Activated naive CD4-positive, alpha-beta T cell treated with anti-CD3 and anti-CD28 coated beads, Interleukin-2, amount 10 ng/mL, durations not matched to agents 7 days and 5 days (primary cell): ENCODE results near the gene FCHSD2.

Source experiments
- CTCF ChIA-PET: fragments of 350-600 bp; sonication (Branson Sonifier 250); formaldehyde crosslinking; loops from one replicate; lab custom pipeline; 2021; ENCODE audit warnings: antibody characterized with exemption; lab: Charles Lee
- DNase-seq: peaks from one replicate; pipeline ENCODE4 v3.0.0-alpha.2; 2020
- H3K27ac Mint-ChIP-seq: one replicate; pipeline ENCODE4 v1.8.0; 2021; ENCODE audit warnings: mild to moderate bottlenecking, moderate library complexity, mixed read lengths
- H3K27me3 Mint-ChIP-seq: one replicate; pipeline ENCODE4 v1.8.0; 2021; ENCODE audit warnings: mild to moderate bottlenecking, mixed read lengths
- H3K36me3 Mint-ChIP-seq: one replicate; pipeline ENCODE4 v1.8.0; 2021; ENCODE audit warnings: mixed read lengths
- H3K4me1 Mint-ChIP-seq: one replicate; pipeline ENCODE4 v1.8.0; 2021; ENCODE audit warnings: mixed read lengths
- H3K4me3 Mint-ChIP-seq: one replicate; pipeline ENCODE4 v1.8.0; 2021; ENCODE audit warnings: mild to moderate bottlenecking, moderate library complexity, mixed read lengths
- H3K9me3 Mint-ChIP-seq: one replicate; pipeline ENCODE4 v1.8.0; 2021; ENCODE audit warnings: mixed read lengths

FCHSD2 gene

GRCh38 chr11:72974487-72975205 lies 167.5 kb downstream of the FCHSD2 start:
- CTCF ChIA-PET, result no interaction called here
- H3K36me3 Mint-ChIP-seq, result peaks cover 48% of the 10 kb centered on the region

GRCh38 chr11:72972496-72973128 lies 169.5 kb downstream of the FCHSD2 start:
- no peaks in the 10 kb centered on the region for H3K27me3 Mint-ChIP-seq

More at GRCh38 chr11:72974487-72975205, 167.5 kb downstream of the FCHSD2 start:
- Mint-ChIP-seq H3K9me3 (peaks cover 12% of the 10 kb centered on the region), H3K4me1 (peaks cover 12% of the 10 kb centered on the region), H3K27ac (no peak overlapping the region), H3K4me3 (no peak overlapping the region), H3K27me3 (no peaks in the 10 kb centered on the region)
- DNase-seq, result no peak

GRCh38 chr11:72971192-72971967 lies 170.7 kb downstream of the FCHSD2 start:
- Mint-ChIP-seq H3K4me3 (no peak overlapping the region), H3K9me3 (peaks cover 2% of the 10 kb centered on the region), H3K27ac (no peak overlapping the region), H3K4me1 (peaks cover 24% of the 10 kb centered on the region), H3K36me3 (peaks cover 39% of the 10 kb centered on the region), H3K27me3 (no peaks in the 10 kb centered on the region)
- CTCF ChIA-PET, result no interaction called here
- no peak for DNase-seq

More at GRCh38 chr11:72972496-72973128, 169.5 kb downstream of the FCHSD2 start:
- peaks cover 8% of the 10 kb centered on the region for H3K9me3 Mint-ChIP-seq
- CTCF ChIA-PET, result no interaction called here
- no peak overlapping the region for H3K27ac Mint-ChIP-seq
- DNase-seq, result no peak
- no peak overlapping the region for H3K4me3 Mint-ChIP-seq
- H3K36me3 Mint-ChIP-seq, result peaks cover 46% of the 10 kb centered on the region
- H3K4me1 Mint-ChIP-seq, result peaks cover 24% of the 10 kb centered on the region

GRCh38 chr11:72970557-72971118 lies 171.5 kb downstream of the FCHSD2 start:
- Mint-ChIP-seq H3K4me1 (peaks cover 28% of the 10 kb centered on the region), H3K27me3 (no peaks in the 10 kb centered on the region)

GRCh38 chr11:72969894-72970335 lies 172.2 kb downstream of the FCHSD2 start:
- no peaks in the 10 kb centered on the region for H3K27me3 Mint-ChIP-seq

More at GRCh38 chr11:72970557-72971118, 171.5 kb downstream of the FCHSD2 start:
- CTCF ChIA-PET, result no interaction called here
- no peaks in the 10 kb centered on the region for H3K9me3 Mint-ChIP-seq
- peaks cover 40% of the 10 kb centered on the region for H3K36me3 Mint-ChIP-seq
- no peak overlapping the region for H3K4me3 Mint-ChIP-seq
- DNase-seq, result no peak
- H3K27ac Mint-ChIP-seq, result peak overlapping the region; percentile 29

GRCh38 chr11:72968390-72968789 lies 173.7 kb downstream of the FCHSD2 start:
- peaks cover 36% of the 10 kb centered on the region for H3K4me1 Mint-ChIP-seq
- DNase-seq, result no peak
- H3K9me3 Mint-ChIP-seq, result no peaks in the 10 kb centered on the region
- no peak overlapping the region for H3K27ac Mint-ChIP-seq
- peaks cover 35% of the 10 kb centered on the region for H3K36me3 Mint-ChIP-seq
- CTCF ChIA-PET, result no interaction called here
- no peak overlapping the region for H3K4me3 Mint-ChIP-seq
- H3K27me3 Mint-ChIP-seq, result no peaks in the 10 kb centered on the region

More at GRCh38 chr11:72969894-72970335, 172.2 kb downstream of the FCHSD2 start:
- CTCF ChIA-PET, result no interaction called here
- Mint-ChIP-seq H3K4me1 (peaks cover 34% of the 10 kb centered on the region), H3K9me3 (no peaks in the 10 kb centered on the region), H3K4me3 (no peak overlapping the region), H3K36me3 (peaks cover 40% of the 10 kb centered on the region), H3K27ac (peak overlapping the region; percentile 49)
- no peak for DNase-seq

GRCh38 chr11:72965672-72966071 lies 176.4 kb downstream of the FCHSD2 start:
- Mint-ChIP-seq H3K9me3 (no peaks in the 10 kb centered on the region), H3K4me3 (no peak overlapping the region), H3K27ac (no peak overlapping the region), H3K27me3 (no peaks in the 10 kb centered on the region), H3K4me1 (peaks cover 33% of the 10 kb centered on the region), H3K36me3 (peaks cover 22% of the 10 kb centered on the region)
- DNase-seq, result no peak
- CTCF ChIA-PET, result no interaction called here

- peaks cover 19% of the 10 kb centered on the region for H3K36me3 Mint-ChIP-seq
- no peak overlapping the region for H3K27ac Mint-ChIP-seq
- no peak overlapping the region for H3K4me3 Mint-ChIP-seq
Measured at GRCh38 chr11:72962717-72963116, 179.4 kb downstream of the FCHSD2 start.

GRCh38 chr11:72962084-72962483 lies 180.0 kb downstream of the FCHSD2 start:
- H3K4me3 Mint-ChIP-seq, result no peak overlapping the region
- H3K27me3 Mint-ChIP-seq, result no peaks in the 10 kb centered on the region
- CTCF ChIA-PET, result interaction anchor here (0.5 kb wide), 1 partner anchor 91 kb away, joined by 4 read pairs; no protein-coding TSS in a partner anchor
- no peak for DNase-seq
- H3K4me1 Mint-ChIP-seq, result peaks cover 12% of the 10 kb centered on the region
- H3K36me3 Mint-ChIP-seq, result peaks cover 22% of the 10 kb centered on the region
- H3K9me3 Mint-ChIP-seq, result peaks cover 2% of the 10 kb centered on the region
- no peak overlapping the region for H3K27ac Mint-ChIP-seq

More at GRCh38 chr11:72962717-72963116, 179.4 kb downstream of the FCHSD2 start:
- H3K9me3 Mint-ChIP-seq, result no peaks in the 10 kb centered on the region
- peaks cover 12% of the 10 kb centered on the region for H3K4me1 Mint-ChIP-seq
- no peak for DNase-seq
- H3K27me3 Mint-ChIP-seq, result no peaks in the 10 kb centered on the region
- CTCF ChIA-PET, result interaction anchor here (0.5 kb wide), 1 partner anchor 90 kb away, joined by 4 read pairs; no protein-coding TSS in a partner anchor

GRCh38 chr11:72959998-72960731 lies 182.0 kb downstream of the FCHSD2 start:
- Mint-ChIP-seq H3K36me3 (peaks cover 16% of the 10 kb centered on the region), H3K9me3 (peaks cover 2% of the 10 kb centered on the region), H3K27me3 (no peaks in the 10 kb centered on the region), H3K27ac (no peak overlapping the region), H3K4me1 (peaks cover 5% of the 10 kb centered on the region), H3K4me3 (no peak overlapping the region)
- no peak for DNase-seq
- CTCF ChIA-PET, result no interaction called here

- H3K27ac Mint-ChIP-seq, result no peak overlapping the region
- H3K4me3 Mint-ChIP-seq, result no peak overlapping the region
- no peaks in the 10 kb centered on the region for H3K27me3 Mint-ChIP-seq
- peaks cover 2% of the 10 kb centered on the region for H3K9me3 Mint-ChIP-seq
- DNase-seq, result no peak
- H3K36me3 Mint-ChIP-seq, result peaks cover 10% of the 10 kb centered on the region
- CTCF ChIA-PET, result no interaction called here
- no peaks in the 10 kb centered on the region for H3K4me1 Mint-ChIP-seq
Measured at GRCh38 chr11:72958791-72959190, 183.3 kb downstream of the FCHSD2 start.

GRCh38 chr11:72955466-72955865 lies 186.7 kb downstream of the FCHSD2 start:
- no peak for DNase-seq
- H3K4me1 Mint-ChIP-seq, result no peaks in the 10 kb centered on the region
- H3K9me3 Mint-ChIP-seq, result peaks cover 2% of the 10 kb centered on the region
- H3K4me3 Mint-ChIP-seq, result no peak overlapping the region
- CTCF ChIA-PET, result no interaction called here
- H3K36me3 Mint-ChIP-seq, result peaks cover 10% of the 10 kb centered on the region
- H3K27ac Mint-ChIP-seq, result no peak overlapping the region
- H3K27me3 Mint-ChIP-seq, result no peaks in the 10 kb centered on the region

GRCh38 chr11:72954860-72955259 lies 187.3 kb downstream of the FCHSD2 start:
- DNase-seq, result no peak
- Mint-ChIP-seq H3K4me3 (no peak overlapping the region), H3K4me1 (no peaks in the 10 kb centered on the region), H3K36me3 (peaks cover 10% of the 10 kb centered on the region), H3K27me3 (no peaks in the 10 kb centered on the region), H3K27ac (no peak overlapping the region), H3K9me3 (peaks cover 2% of the 10 kb centered on the region)
- CTCF ChIA-PET, result no interaction called here
